Natural killer cell (primary cell): Measurements from ENCODE around the gene GALNT15. TPM values are rescaled to one million over a fixed set of nuclear protein-coding genes. Genes with fewer than 3 reads are reported as not detected.

Source experiments
- ATAC-seq, 3 donors: fragments of 150-1000 bp in 2 of 3; fragments of 200-7000 bp in 1 of 3; cut with Tn5 transposase; 1 replicate in 1 of 3; 2 replicates in 2 of 3; pipeline ENCODE4 v1.10.0; 2021; ENCODE audit warnings: mild to moderate bottlenecking in 2 of 3, moderate library complexity in 2 of 3
- DNase-seq, 2 donors: peaks; one replicate each; pipeline versions ENCODE4 v3.0.0 to v3.0.0-alpha.2; 2013 to 2021; ENCODE audit warnings: mixed read lengths in 1 of 2
- H3K27ac ChIP-seq: one replicate; pipeline ENCODE4 v1.5.1; 2013; ENCODE audit warnings: mild to moderate bottlenecking, low read length
- H3K27me3 ChIP-seq: one replicate; pipeline ENCODE4 v1.6.1; 2013; ENCODE audit warnings: low read length; ENCODE audit not compliant: control insufficient read depth, insufficient read depth
- H3K36me3 ChIP-seq: one replicate; pipeline ENCODE4 v1.6.1; 2013; ENCODE audit warnings: low read length; ENCODE audit not compliant: control insufficient read depth, insufficient read depth
- H3K4me1 ChIP-seq: one replicate; pipeline ENCODE4 v1.6.1; 2013; ENCODE audit warnings: low read length; ENCODE audit not compliant: control insufficient read depth, insufficient read depth
- H3K4me3 ChIP-seq: one replicate; pipeline ENCODE4 v1.5.1; 2013; ENCODE audit warnings: low read length
- H3K9me3 ChIP-seq: one replicate; pipeline ENCODE4 v1.6.1; 2013; ENCODE audit warnings: low read length; ENCODE audit not compliant: control insufficient read depth, insufficient read depth
- H3K27ac Mint-ChIP-seq, 2 donors: one replicate each; pipeline ENCODE4 v1.8.0; 2022; ENCODE audit warnings: mild to moderate bottlenecking in 2 of 2, mixed read lengths in 2 of 2, moderate library complexity in 1 of 2
- H3K27me3 Mint-ChIP-seq, 2 donors: one replicate each; pipeline ENCODE4 v1.8.0; 2022; ENCODE audit warnings: low read depth in 2 of 2, mixed read lengths in 2 of 2
- H3K36me3 Mint-ChIP-seq: one replicate; pipeline ENCODE4 v1.8.0; 2022; ENCODE audit warnings: mixed read lengths
- H3K4me1 Mint-ChIP-seq, 2 donors: one replicate each; pipeline ENCODE4 v1.8.0; 2022; ENCODE audit warnings: mixed read lengths in 2 of 2
- H3K4me3 Mint-ChIP-seq: one replicate; pipeline ENCODE4 v1.8.0; 2022; ENCODE audit warnings: mild to moderate bottlenecking, moderate library complexity, mixed read lengths
- H3K9me3 Mint-ChIP-seq, 2 donors: one replicate each; pipeline ENCODE4 v1.8.0; 2022; ENCODE audit warnings: mixed read lengths in 2 of 2
- CTCF ChIP-seq: fragments of 200-600 bp; IDR thresholded peaks from one replicate; pipeline ENCODE4 v1.8.0; 2022; ENCODE audit warnings: antibody characterized with exemption
- WGBS: methylation state at CpG from one replicate; pipeline ENCODE4 v1.1.7; 2013; ENCODE audit warnings: missing lambda C conversion rate; ENCODE audit not compliant: insufficient coverage; 5-methylcytosine and 5-hydroxymethylcytosine counted together
- intact Hi-C: fragments of 100-400 bp; cut with micrococcal nuclease; formaldehyde crosslinking; loops from one replicate; pipeline ENCODE4 v1.14.2; 2022
- total RNA-seq, 4 donors: library from RNA; stranded (reverse); fragments of 120-200 nt in 1 of 4; gene quantifications; one replicate each; pipeline versions ENCODE4 v1.2.3 to v1.2.4, GENCODE V29; 2013 to 2022

GALNT15 gene
- total RNA-seq, 3 donors from 2014 or later (not counting 1 experiment from before 2014, with no cell fraction given), result not detected

GRCh38 chr3:16136055-16136454, 38.4 kb upstream of the GALNT15 start:
- Histone ChIP-seq H3K4me1 (no peaks in the 10 kb centered on the region), H3K36me3 (no peaks in the 10 kb centered on the region), H3K9me3 (peaks cover 3% of the 10 kb centered on the region), H3K4me3 (no peak overlapping the region), H3K27ac (no peak overlapping the region), H3K27me3 (peaks cover 3% of the 10 kb centered on the region)
- no peak for TF ChIP-seq CTCF
- no peak for ATAC-seq
- Mint-ChIP-seq H3K36me3 (no peaks in the 10 kb centered on the region), H3K4me1 (no peaks in the 10 kb centered on the region), H3K4me3 (no peak overlapping the region), H3K9me3 (no peaks in the 10 kb centered on the region), H3K27me3 (peaks cover 0 to 4% of the 10 kb centered on the region in 2 donors), H3K27ac (no peak overlapping the region)
- WGBS, result 94% methylated on average over 2 of the region's 2 CpGs
- intact Hi-C loops, result no loop called here
- DNase-seq, result no peak

GRCh38 chr3:16137044-16137443, 37.4 kb upstream of the GALNT15 start:
- H3K27ac ChIP-seq, result no peak overlapping the region

GRCh38 chr3:16137977-16138376, 36.5 kb upstream of the GALNT15 start:
- Mint-ChIP-seq H3K4me1 (no peaks in the 10 kb centered on the region), H3K4me3 (no peak overlapping the region), H3K27ac (no peak overlapping the region), H3K36me3 (no peaks in the 10 kb centered on the region), H3K27me3 (peaks cover 0 to 4% of the 10 kb centered on the region in 2 donors), H3K9me3 (no peaks in the 10 kb centered on the region)
- ATAC-seq (no peak), DNase-seq (no peak)
- no peaks in the 10 kb centered on the region for H3K36me3 ChIP-seq
- H3K4me1 ChIP-seq, result no peaks in the 10 kb centered on the region
- intact Hi-C loops, result no loop called here
- no peak overlapping the region for H3K4me3 ChIP-seq
- H3K9me3 ChIP-seq, result peaks cover 3% of the 10 kb centered on the region
- no peak for TF ChIP-seq CTCF
- no peak overlapping the region for H3K27ac ChIP-seq
- H3K27me3 ChIP-seq, result no peaks in the 10 kb centered on the region
- WGBS, result 97% methylated on average over 6 of the region's 6 CpGs

More at GRCh38 chr3:16137044-16137443, 37.4 kb upstream of the GALNT15 start:
- intact Hi-C loops, result no loop called here
- Mint-ChIP-seq H3K4me3 (no peak overlapping the region), H3K27ac (no peak overlapping the region), H3K36me3 (no peaks in the 10 kb centered on the region), H3K4me1 (no peaks in the 10 kb centered on the region), H3K27me3 (peaks cover 0 to 4% of the 10 kb centered on the region in 2 donors), H3K9me3 (no peaks in the 10 kb centered on the region)
- ATAC-seq, result no peak
- DNase-seq, result no peak
- H3K9me3 ChIP-seq, result peaks cover 3% of the 10 kb centered on the region
- no peak overlapping the region for H3K4me3 ChIP-seq
- WGBS, result 75% methylated on average over 1 of the region's 1 CpG
- no peaks in the 10 kb centered on the region for H3K4me1 ChIP-seq
- no peaks in the 10 kb centered on the region for H3K36me3 ChIP-seq
- peaks cover 3% of the 10 kb centered on the region for H3K27me3 ChIP-seq
- no peak for TF ChIP-seq CTCF

- 92% methylated on average over 6 of the region's 6 CpGs for WGBS
- intact Hi-C loops, result no loop called here
- Mint-ChIP-seq H3K27ac (no peak overlapping the region), H3K4me3 (no peak overlapping the region), H3K4me1 (no peaks in the 10 kb centered on the region), H3K9me3 (no peaks in the 10 kb centered on the region), H3K27me3 (no peaks in the 10 kb centered on the region), H3K36me3 (no peaks in the 10 kb centered on the region)
- no peak overlapping the region for H3K4me3 ChIP-seq
- DNase-seq (no peak), ATAC-seq (no peak)
- no peak for TF ChIP-seq CTCF
- H3K27ac ChIP-seq, result no peak overlapping the region
- H3K27me3 ChIP-seq, result no peaks in the 10 kb centered on the region
- H3K4me1 ChIP-seq, result no peaks in the 10 kb centered on the region
- no peaks in the 10 kb centered on the region for H3K36me3 ChIP-seq
- peaks cover 3% of the 10 kb centered on the region for H3K9me3 ChIP-seq
Measured at GRCh38 chr3:16140116-16140893, 34.2 kb upstream of the GALNT15 start.
